HEK293 (cell line): ENCODE data around the gene ALKBH3.

Experiments used
- SP3 ChIP-seq: fragments of 450-650 bp; formaldehyde crosslinking; IDR thresholded peaks from 2 replicates; pipeline ENCODE4 v1.5.1; 2016; ENCODE audit warnings: missing biosample characterization, missing genetic modification characterization
- ZBTB48 ChIP-seq: fragments of 450-650 bp; formaldehyde crosslinking; IDR thresholded peaks from 2 replicates; pipeline ENCODE4 v1.5.1; 2016; ENCODE audit warnings: missing biosample characterization, missing genetic modification characterization
- ZFP41 ChIP-seq: fragments of 450-650 bp; formaldehyde crosslinking; IDR thresholded peaks from 2 replicates; pipeline ENCODE4 v1.5.1; 2016; ENCODE audit warnings: missing biosample characterization, missing genetic modification characterization, borderline replicate concordance
- ZNF473 ChIP-seq: fragments of 450-650 bp; formaldehyde crosslinking; IDR thresholded peaks from 2 replicates; pipeline ENCODE4 v1.5.1; 2017; ENCODE audit warnings: missing biosample characterization, missing genetic modification characterization
- ZNF658 ChIP-seq: fragments of 450-650 bp; formaldehyde crosslinking; IDR thresholded peaks from 2 replicates; pipeline ENCODE4; 2016; ENCODE audit warnings: missing biosample characterization, missing genetic modification characterization
- ZNF670 ChIP-seq: fragments of 450-650 bp; formaldehyde crosslinking; IDR thresholded peaks from 2 replicates; pipeline ENCODE4 v1.5.1; 2016; ENCODE audit warnings: missing biosample characterization, missing genetic modification characterization, low read depth
- ZNF768 ChIP-seq: fragments of 450-650 bp; formaldehyde crosslinking; IDR thresholded peaks from 2 replicates; pipeline ENCODE4 v1.5.1; 2018; ENCODE audit warnings: missing biosample characterization, mild to moderate bottlenecking, missing genetic modification characterization
- ZNF830 ChIP-seq: fragments of 450-650 bp; IDR thresholded peaks from 2 replicates; pipeline ENCODE4 v1.5.0; 2018; ENCODE audit warnings: missing biosample characterization, missing genetic modification characterization, low read depth, mild to moderate bottlenecking, moderate library complexity
- ZNF837 ChIP-seq: fragments of 450-650 bp; formaldehyde crosslinking; IDR thresholded peaks from 2 replicates; pipeline ENCODE4 v1.5.1; 2016; ENCODE audit warnings: missing biosample characterization, missing genetic modification characterization
- TF ChIP-seq, protein P1 (sequence below): fragments of 450-650 bp; formaldehyde crosslinking; IDR thresholded peaks from 2 replicates; pipeline ENCODE4 v1.5.1; 2016; ENCODE audit warnings: missing biosample characterization, missing genetic modification characterization
- TF ChIP-seq, protein P2 (sequence below): fragments of 450-650 bp; formaldehyde crosslinking; IDR thresholded peaks from 2 replicates; pipeline ENCODE4 v1.5.1; 2016; ENCODE audit warnings: missing biosample characterization, missing genetic modification characterization, low read depth
- TF ChIP-seq, protein P3 (sequence below): fragments of 450-650 bp; formaldehyde crosslinking; IDR thresholded peaks from 2 replicates; pipeline ENCODE4 v1.5.1; 2016; ENCODE audit warnings: missing biosample characterization, missing genetic modification characterization

DNA sequence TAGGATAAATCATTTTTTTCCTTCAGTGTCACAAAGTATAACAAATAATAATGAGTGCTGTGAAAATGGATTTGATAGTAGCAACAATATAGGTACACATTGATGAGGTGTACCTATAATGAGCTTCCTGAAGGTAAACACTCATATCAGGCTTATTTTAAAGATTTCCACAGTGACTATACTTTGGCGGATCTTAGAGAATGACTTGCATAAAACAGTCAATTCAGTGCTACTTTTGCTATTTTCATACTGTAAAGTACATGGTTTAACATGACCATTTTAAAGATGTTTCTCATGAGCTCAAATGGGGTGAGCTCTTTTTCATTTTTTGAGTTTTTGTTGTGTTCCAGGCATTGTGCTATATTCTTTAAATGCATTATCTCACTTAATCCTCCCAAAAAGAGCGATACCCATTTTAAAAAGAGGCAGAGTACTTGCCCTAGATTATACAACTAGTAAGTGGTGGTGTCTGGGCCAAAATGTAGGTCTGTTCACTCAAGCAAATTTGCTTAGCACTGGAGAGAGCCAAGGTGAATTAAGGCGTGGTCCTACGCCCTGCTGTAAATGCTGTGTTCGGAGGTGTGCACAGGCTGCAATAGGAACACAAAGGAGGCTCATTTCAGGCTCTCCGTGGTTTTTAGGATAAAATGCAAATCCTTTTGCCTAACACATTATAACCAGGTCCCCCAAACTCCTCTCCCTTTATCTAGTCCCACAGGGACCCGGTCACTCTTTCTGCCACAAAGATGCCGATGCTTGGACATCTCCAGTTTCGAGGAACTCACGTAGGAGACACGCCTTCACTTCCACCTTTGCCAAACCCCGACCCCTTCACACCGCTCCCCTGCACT, 617 bp upstream of the ALKBH3 start:
- TF ChIP-seq, protein P1, sequence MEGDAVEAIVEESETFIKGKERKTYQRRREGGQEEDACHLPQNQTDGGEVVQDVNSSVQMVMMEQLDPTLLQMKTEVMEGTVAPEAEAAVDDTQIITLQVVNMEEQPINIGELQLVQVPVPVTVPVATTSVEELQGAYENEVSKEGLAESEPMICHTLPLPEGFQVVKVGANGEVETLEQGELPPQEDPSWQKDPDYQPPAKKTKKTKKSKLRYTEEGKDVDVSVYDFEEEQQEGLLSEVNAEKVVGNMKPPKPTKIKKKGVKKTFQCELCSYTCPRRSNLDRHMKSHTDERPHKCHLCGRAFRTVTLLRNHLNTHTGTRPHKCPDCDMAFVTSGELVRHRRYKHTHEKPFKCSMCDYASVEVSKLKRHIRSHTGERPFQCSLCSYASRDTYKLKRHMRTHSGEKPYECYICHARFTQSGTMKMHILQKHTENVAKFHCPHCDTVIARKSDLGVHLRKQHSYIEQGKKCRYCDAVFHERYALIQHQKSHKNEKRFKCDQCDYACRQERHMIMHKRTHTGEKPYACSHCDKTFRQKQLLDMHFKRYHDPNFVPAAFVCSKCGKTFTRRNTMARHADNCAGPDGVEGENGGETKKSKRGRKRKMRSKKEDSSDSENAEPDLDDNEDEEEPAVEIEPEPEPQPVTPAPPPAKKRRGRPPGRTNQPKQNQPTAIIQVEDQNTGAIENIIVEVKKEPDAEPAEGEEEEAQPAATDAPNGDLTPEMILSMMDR (tag by site-specific recombination), result no peak
- TF ChIP-seq ZNF768 (tag by site-specific recombination) (no peak), ZNF473 (tag by site-specific recombination) (no peak), ZFP41 (tag by site-specific recombination) (no peak), ZNF658 (tag by site-specific recombination) (no peak), ZNF837 (tag by site-specific recombination) (no peak), ZBTB48 (tag by site-specific recombination) (no peak), SP3 (tag by site-specific recombination) (no peak), ZNF670 (tag by site-specific recombination) (no peak), ZNF830 (tag by site-specific recombination) (no peak)
- TF ChIP-seq, protein P2, sequence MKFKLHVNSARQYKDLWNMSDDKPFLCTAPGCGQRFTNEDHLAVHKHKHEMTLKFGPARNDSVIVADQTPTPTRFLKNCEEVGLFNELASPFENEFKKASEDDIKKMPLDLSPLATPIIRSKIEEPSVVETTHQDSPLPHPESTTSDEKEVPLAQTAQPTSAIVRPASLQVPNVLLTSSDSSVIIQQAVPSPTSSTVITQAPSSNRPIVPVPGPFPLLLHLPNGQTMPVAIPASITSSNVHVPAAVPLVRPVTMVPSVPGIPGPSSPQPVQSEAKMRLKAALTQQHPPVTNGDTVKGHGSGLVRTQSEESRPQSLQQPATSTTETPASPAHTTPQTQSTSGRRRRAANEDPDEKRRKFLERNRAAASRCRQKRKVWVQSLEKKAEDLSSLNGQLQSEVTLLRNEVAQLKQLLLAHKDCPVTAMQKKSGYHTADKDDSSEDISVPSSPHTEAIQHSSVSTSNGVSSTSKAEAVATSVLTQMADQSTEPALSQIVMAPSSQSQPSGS (tag by site-specific recombination), result no peak
- TF ChIP-seq, protein P3, sequence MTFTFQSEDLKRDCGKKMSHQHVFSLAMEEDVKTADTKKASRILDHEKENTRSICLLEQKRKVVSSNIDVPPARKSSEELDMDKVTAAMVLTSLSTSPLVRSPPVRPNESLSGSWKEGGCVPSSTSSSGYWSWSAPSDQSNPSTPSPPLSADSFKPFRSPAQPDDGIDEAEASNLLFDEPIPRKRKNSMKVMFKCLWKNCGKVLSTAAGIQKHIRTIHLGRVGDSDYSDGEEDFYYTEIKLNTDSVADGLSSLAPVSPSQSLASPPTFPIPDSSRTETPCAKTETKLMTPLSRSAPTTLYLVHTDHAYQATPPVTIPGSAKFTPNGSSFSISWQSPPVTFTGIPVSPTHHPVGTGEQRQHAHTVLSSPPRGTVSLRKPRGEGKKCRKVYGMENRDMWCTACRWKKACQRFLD, result no peak
